Breast epithelium (tissue), 4 donors: ENCODE measurements around the gene NMU. TPM values are rescaled to one million over a fixed set of nuclear protein-coding genes. Genes with fewer than 3 reads are reported as not detected.
"Not testable (repeated sequence)": the region's sequence is repeated elsewhere in the genome, so short reads cannot be mapped to it uniquely, and the experiment has no call there.

Source experiments
- DNase-seq, 2 donors: peaks; one replicate each; pipeline ENCODE4 v3.0.0-alpha.2; 2019; ENCODE audit warnings: low spot score in 2 of 2
- H3K27ac ChIP-seq, 2 donors: fragments of 200-600 bp; sonication (generic) in 1 of 2; one replicate each; pipeline ENCODE4 v1.5.1; 2016 to 2019; ENCODE audit warnings: mild to moderate bottlenecking in 1 of 2
- H3K27me3 ChIP-seq, 2 donors: fragments of 200-600 bp; sonication (generic) in 1 of 2; one replicate each; pipeline versions ENCODE4 v1.5.1 to v1.6.0; 2017 to 2019; ENCODE audit warnings: control low read depth in 1 of 2, mild to moderate bottlenecking in 1 of 2
- H3K36me3 ChIP-seq: fragments of 200-600 bp; one replicate; pipeline ENCODE4 v1.5.1; 2019
- H3K4me1 ChIP-seq, 2 donors: fragments of 200-600 bp; sonication (generic); one replicate each; pipeline ENCODE4 v1.5.1; 2016 to 2019; ENCODE audit warnings: control low read depth in 1 of 2
- H3K4me3 ChIP-seq, 3 donors: fragments of 200-600 bp; sonication (generic); 1 replicate in 2 of 3; 2 replicates in 1 of 3; pipeline ENCODE4 v1.5.1; 2016 to 2019; ENCODE audit warnings: mild to moderate bottlenecking in 3 of 3, moderate library complexity in 2 of 3
- H3K9me3 ChIP-seq, 2 donors: fragments of 200-600 bp; sonication (generic) in 1 of 2; one replicate each; pipeline ENCODE4 v1.5.1; 2016 to 2019; ENCODE audit warnings: control low read depth in 1 of 2
- CTCF ChIP-seq, 3 donors: fragments of 450-650 bp; IDR thresholded peaks; one replicate each; pipeline ENCODE4 v1.5.1; 2016 to 2017; ENCODE audit warnings: antibody characterized with exemption in 3 of 3, mild to moderate bottlenecking in 3 of 3, moderate library complexity in 3 of 3
- POLR2A ChIP-seq: fragments of 450-650 bp; IDR thresholded peaks from one replicate; pipeline ENCODE4 v1.6.1; 2016; ENCODE audit warnings: antibody characterized with exemption, mild to moderate bottlenecking, moderate library complexity
- POLR2AphosphoS5 ChIP-seq, 3 donors: sonication (generic); formaldehyde crosslinking; IDR thresholded peaks; one replicate each; pipeline ENCODE4 v1.6.1; 2017; ENCODE audit warnings: antibody characterized with exemption in 3 of 3
- intact Hi-C: fragments of 100-400 bp; cut with DNase I; formaldehyde crosslinking; loops from one replicate; pipeline ENCODE4 v1.15.1; 2023; ENCODE audit warnings: low total_unique reads
- total RNA-seq, 3 donors: library from RNA; depleted of rRNA; stranded (reverse); fragments of >200 nt; gene quantifications; one replicate each; pipeline ENCODE4 v1.1.0, GENCODE V29; 2016

The NMU gene
- total RNA-seq, 3 donors from 2014 or later, result not detected

GRCh38 chr4:55588160-55588559 is 47.9 kb downstream of the NMU start:
- H3K36me3 ChIP-seq, result no peaks in the 10 kb centered on the region
- DNase-seq, result no peak
- H3K4me1 ChIP-seq, result no peaks in the 10 kb centered on the region
- H3K4me3 ChIP-seq, result no peak overlapping the region
- intact Hi-C loops, result no loop called here
- no peak for TF ChIP-seq CTCF (IDR thresholded peaks at IDR 0.05)
- TF ChIP-seq POLR2AphosphoS5 (IDR thresholded peaks at IDR 0.05), result no peak
- no peak for TF ChIP-seq POLR2A
- peaks cover 4 to 10% of the 10 kb centered on the region in 2 donors for H3K9me3 ChIP-seq
- H3K27me3 ChIP-seq, result no peaks in the 10 kb centered on the region
- H3K27ac ChIP-seq, result no peak overlapping the region

- DNase-seq, H3K36me3 ChIP-seq, intact Hi-C loops, H3K27ac ChIP-seq, H3K27me3 ChIP-seq, H3K4me1 ChIP-seq, H3K9me3 ChIP-seq, H3K4me3 ChIP-seq: not testable (repeated sequence)
Observed at GRCh38 chr4:55582773-55583172, 53.3 kb downstream of the NMU start.

GRCh38 chr4:55578341-55579010 is 57.6 kb downstream of the NMU start:
- Histone ChIP-seq H3K9me3 (peaks cover 8 to 21% of the 10 kb centered on the region in 2 donors), H3K36me3 (no peaks in the 10 kb centered on the region), H3K27me3 (no peaks in the 10 kb centered on the region), H3K4me3 (no peak overlapping the region), H3K27ac (no peak overlapping the region), H3K4me1 (no peaks in the 10 kb centered on the region)
- DNase-seq, result no peak
- TF ChIP-seq POLR2A, result no peak
- no peak for TF ChIP-seq CTCF (IDR thresholded peaks at IDR 0.05)
- intact Hi-C loops, result no loop called here

- Histone ChIP-seq H3K4me1 (no peaks in the 10 kb centered on the region), H3K36me3 (no peaks in the 10 kb centered on the region), H3K27ac (no peak overlapping the region), H3K27me3 (no peaks in the 10 kb centered on the region), H3K9me3 (peaks cover 8 to 21% of the 10 kb centered on the region in 2 donors), H3K4me3 (no peak overlapping the region)
- intact Hi-C loops, result no loop called here
- DNase-seq, result no peak
- no peak for TF ChIP-seq POLR2AphosphoS5 (IDR thresholded peaks at IDR 0.05)
- no peak for TF ChIP-seq CTCF (IDR thresholded peaks at IDR 0.05)
- no peak for TF ChIP-seq POLR2A
Observed at GRCh38 chr4:55575513-55575912, 60.6 kb downstream of the NMU start.

- no peaks in the 10 kb centered on the region for H3K36me3 ChIP-seq
- H3K9me3 ChIP-seq, result peaks cover 8 to 21% of the 10 kb centered on the region in 2 donors
- DNase-seq, result no peak
- H3K4me1 ChIP-seq, result no peaks in the 10 kb centered on the region
- TF ChIP-seq CTCF (IDR thresholded peaks at IDR 0.05) (no peak), POLR2AphosphoS5 (IDR thresholded peaks at IDR 0.05) (no peak), POLR2A (no peak)
- H3K27ac ChIP-seq, result no peak overlapping the region
- intact Hi-C loops, result no loop called here
- H3K4me3 ChIP-seq, result no peak overlapping the region
- no peaks in the 10 kb centered on the region for H3K27me3 ChIP-seq
Observed at GRCh38 chr4:55574252-55574651, 61.8 kb downstream of the NMU start.

GRCh38 chr4:55571806-55572205 is 64.3 kb downstream of the NMU start:
- no peak overlapping the region for H3K4me3 ChIP-seq
- intact Hi-C loops, result no loop called here
- no peak for TF ChIP-seq POLR2A
- no peak for TF ChIP-seq CTCF (IDR thresholded peaks at IDR 0.05)
- TF ChIP-seq POLR2AphosphoS5 (IDR thresholded peaks at IDR 0.05), result no peak

More at GRCh38 chr4:55571806-55572205, 64.3 kb downstream of the NMU start:
- H3K27ac ChIP-seq, result no peak overlapping the region
- H3K9me3 ChIP-seq, result peaks cover 5 to 15% of the 10 kb centered on the region in 2 donors
- DNase-seq, result no peak
- H3K27me3 ChIP-seq, result no peaks in the 10 kb centered on the region
- no peaks in the 10 kb centered on the region for H3K4me1 ChIP-seq
- H3K36me3 ChIP-seq, result no peaks in the 10 kb centered on the region
